ENCODE measurements around the gene F5. TPM values are rescaled to one million over a fixed set of nuclear protein-coding genes. Genes with fewer than 3 reads are reported as not detected.
A peak's percentile ranks its signal among the peaks of the same experiment; 100 is the strongest.

F5 gene
- total and polyA plus RNA-seq, 2 of the 13 experiments (the other 11 are each of a cell fraction or from before 2014, with no cell fraction given): 38.3 to 64.0 TPM

GRCh38 chr1:169565335-169566271, 20.7 kb downstream of the F5 start (continued):
- TF ChIP-seq, protein P1, sequence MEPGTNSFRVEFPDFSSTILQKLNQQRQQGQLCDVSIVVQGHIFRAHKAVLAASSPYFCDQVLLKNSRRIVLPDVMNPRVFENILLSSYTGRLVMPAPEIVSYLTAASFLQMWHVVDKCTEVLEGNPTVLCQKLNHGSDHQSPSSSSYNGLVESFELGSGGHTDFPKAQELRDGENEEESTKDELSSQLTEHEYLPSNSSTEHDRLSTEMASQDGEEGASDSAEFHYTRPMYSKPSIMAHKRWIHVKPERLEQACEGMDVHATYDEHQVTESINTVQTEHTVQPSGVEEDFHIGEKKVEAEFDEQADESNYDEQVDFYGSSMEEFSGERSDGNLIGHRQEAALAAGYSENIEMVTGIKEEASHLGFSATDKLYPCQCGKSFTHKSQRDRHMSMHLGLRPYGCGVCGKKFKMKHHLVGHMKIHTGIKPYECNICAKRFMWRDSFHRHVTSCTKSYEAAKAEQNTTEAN (CRISPR knock-in tag; conservative IDR thresholded peaks at IDR 0.05): no peak
- TF ChIP-seq, protein P2, sequence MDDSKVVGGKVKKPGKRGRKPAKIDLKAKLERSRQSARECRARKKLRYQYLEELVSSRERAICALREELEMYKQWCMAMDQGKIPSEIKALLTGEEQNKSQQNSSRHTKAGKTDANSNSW (CRISPR knock-in tag; IDR thresholded peaks at IDR 0.05; ENCODE audit: borderline replicate concordance): no peak
- TF ChIP-seq ZNF564 (CRISPR knock-in tag; IDR thresholded peaks at IDR 0.05) (no peak), JDP2 (CRISPR knock-in tag; IDR thresholded peaks at IDR 0.05; ENCODE audit: borderline replicate concordance) (no peak), KLF16 (CRISPR knock-in tag; IDR thresholded peaks at IDR 0.05) (0 out of 4 replicates have a peak, but pooled peaks of 1 of the 2 experiments have one; percentile 21), ZMYM2 (CRISPR knock-in tag; IDR thresholded peaks at IDR 0.05) (peak; percentile 83), ZNF136 (CRISPR knock-in tag; IDR thresholded peaks at IDR 0.05; ENCODE audit: low read depth) (no peak), RNF219 (CRISPR knock-in tag; IDR thresholded peaks at IDR 0.05) (no peak), HOXA9 (CRISPR knock-in tag; IDR thresholded peaks at IDR 0.05; ENCODE audit: borderline replicate concordance) (no peak), HOXA3 (CRISPR knock-in tag; IDR thresholded peaks at IDR 0.05) (no peak), ZNF34 (CRISPR knock-in tag; IDR thresholded peaks at IDR 0.05; ENCODE audit: borderline replicate concordance) (no peak), FOXA3 (CRISPR knock-in tag; IDR thresholded peaks at IDR 0.05) (peak; percentile 51; the same call in 1 of the 2 replicates), ZKSCAN8 (CRISPR knock-in tag; IDR thresholded peaks at IDR 0.05; ENCODE audit: borderline replicate concordance) (no peak), ZNF546 (CRISPR knock-in tag; conservative IDR thresholded peaks at IDR 0.05) (no peak), ZSCAN9 (CRISPR knock-in tag; IDR thresholded peaks at IDR 0.05; ENCODE audit: borderline replicate concordance) (peak; percentile 52; the same call in 1 of the 2 replicates), GMEB2 (CRISPR knock-in tag; IDR thresholded peaks at IDR 0.05; ENCODE audit: low read depth) (no peak), PBX3 (CRISPR knock-in tag; IDR thresholded peaks at IDR 0.05; ENCODE audit: borderline replicate concordance) (no peak), NCOA2 (CRISPR knock-in tag; IDR thresholded peaks at IDR 0.05) (peak; percentile 54), NR2F6 (IDR thresholded peaks at IDR 0.05) (no peak; the same call in 1 of the 2 replicates), NR2F6 (CRISPR knock-in tag; IDR thresholded peaks at IDR 0.05) (0 out of 2 replicates have a peak, but pooled peaks have one; percentile 23)
- TF ChIP-seq, protein P3, sequence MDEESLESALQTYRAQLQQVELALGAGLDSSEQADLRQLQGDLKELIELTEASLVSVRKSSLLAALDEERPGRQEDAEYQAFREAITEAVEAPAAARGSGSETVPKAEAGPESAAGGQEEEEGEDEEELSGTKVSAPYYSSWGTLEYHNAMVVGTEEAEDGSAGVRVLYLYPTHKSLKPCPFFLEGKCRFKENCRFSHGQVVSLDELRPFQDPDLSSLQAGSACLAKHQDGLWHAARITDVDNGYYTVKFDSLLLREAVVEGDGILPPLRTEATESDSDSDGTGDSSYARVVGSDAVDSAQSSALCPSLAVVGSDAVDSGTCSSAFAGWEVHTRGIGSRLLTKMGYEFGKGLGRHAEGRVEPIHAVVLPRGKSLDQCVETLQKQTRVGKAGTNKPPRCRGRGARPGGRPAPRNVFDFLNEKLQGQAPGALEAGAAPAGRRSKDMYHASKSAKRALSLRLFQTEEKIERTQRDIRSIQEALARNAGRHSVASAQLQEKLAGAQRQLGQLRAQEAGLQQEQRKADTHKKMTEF (CRISPR knock-in tag; IDR thresholded peaks at IDR 0.05): peak; percentile 67

All from HepG2 (cell line).